GM10847 (cell line): Measurements from ENCODE around the gene GPR6.

ENCODE experiments used
- POLR2A ChIP-seq: IDR thresholded peaks from 2 replicates; pipeline ENCODE4 v1.6.1; 2011; ENCODE audit not compliant: insufficient read length; ENCODE audit errors: extremely low read depth

GPR6 gene

DNA sequence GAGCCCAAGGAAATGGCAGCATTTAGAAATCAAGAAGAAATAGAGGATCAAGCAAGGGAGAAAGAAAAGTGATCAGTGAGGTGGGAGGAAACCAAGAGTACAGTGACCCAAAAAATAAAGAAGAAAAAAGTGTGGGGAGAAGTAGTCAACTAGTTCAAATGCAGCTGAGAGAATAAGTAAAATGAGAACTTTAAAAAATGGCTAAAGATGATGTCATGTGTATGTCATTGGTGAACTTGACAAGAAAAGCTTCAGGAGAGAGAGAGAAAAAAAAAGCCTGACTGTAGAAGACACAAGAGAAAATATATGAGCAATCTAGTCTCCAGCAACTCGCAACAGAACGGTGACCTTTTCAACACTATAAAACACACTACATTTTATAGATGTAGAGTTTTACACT lies 6.3 kb downstream of the GPR6 start:
- TF ChIP-seq POLR2A: no peak

DNA sequence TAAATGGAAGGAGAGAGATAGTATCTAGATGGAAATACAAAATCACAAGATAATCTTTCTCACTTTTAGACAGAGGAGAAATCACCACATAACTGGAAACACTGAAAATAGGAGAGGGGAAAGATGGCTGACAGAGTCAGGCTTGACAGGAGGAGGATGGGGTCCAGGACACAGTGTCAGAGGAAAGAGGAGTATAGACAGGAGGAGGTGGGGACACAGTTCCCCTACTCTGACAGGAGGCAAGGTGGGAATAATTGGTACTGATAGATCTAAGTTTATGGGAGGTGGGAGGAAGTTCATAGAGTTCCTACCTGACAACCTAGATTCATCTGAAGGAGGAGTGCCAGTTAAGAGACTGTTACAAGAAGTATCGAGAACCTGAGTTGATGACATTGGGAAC lies 9.1 kb downstream of the GPR6 start:
- no peak for TF ChIP-seq POLR2A

DNA sequence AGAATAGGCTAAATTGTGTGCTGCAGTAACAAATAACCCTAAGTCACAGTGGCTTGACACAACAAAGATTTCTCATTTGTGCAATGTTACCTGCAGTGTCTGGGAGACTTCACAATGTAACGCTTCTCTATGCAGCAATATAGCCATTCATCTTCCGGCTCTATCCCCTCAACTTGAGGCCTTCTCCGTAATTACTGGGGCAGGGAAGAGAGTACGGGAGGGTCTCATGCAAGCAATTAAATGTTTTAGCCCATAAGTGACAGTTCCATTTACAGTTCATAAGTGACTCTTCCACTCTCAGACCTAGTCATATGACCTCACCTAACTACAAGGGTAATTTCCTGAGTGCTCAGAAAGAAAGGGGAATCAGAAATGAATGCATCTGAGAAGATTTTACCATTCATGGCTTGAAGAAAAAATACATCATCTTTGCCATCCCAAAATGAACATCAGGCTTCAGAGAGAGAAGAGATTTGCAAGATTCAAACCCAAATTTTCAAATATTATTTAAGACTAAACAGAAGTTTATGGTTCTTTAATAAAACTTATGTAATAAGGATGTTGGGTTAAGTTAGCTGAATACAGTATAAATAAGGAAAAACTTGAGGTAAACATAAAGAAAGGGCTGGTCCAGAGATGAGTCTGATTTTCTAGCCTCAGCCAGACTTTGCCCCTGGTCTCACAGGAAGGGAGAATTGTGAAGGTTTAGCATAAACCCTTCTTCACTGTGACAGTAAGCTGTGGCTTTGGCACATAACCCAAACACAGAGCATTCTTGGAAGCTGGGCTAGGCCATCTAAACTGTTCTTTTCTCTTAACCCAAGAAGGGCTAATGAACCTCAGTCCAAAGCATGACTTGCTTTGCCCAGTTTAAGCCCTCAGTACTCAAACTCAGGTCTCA lies 13.3 kb downstream of the GPR6 start:
- no peak for TF ChIP-seq POLR2A

DNA sequence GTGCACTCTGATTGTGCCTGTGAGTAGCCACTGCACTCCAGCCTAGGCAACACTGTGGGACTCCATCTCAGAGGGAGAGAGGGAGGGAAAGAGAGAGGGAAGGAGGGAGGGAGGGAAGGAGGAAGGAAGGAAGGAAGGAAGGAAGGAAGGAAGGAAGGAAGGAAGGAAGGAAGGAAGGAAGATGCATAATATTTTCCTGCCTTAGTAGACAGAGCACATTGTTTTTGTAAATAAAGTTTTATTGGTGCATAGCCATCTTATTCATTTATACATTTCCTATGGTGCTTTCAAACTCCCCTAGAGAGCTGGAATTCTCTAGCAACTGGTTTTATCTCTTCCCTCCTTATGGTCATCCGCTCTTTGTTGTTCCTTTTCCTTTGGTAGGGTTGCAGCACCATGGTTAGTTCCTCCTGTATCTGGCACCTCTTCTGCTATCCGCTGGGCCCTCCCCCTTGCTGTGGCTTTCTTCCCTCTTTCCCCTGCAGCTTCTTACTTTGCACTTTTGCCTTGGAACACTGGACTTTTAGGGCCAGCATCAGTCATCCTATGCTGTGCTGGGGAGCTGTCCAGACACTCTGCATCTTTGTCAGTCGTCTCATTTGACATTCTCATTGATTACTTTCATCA lies 20.2 kb downstream of the GPR6 start:
- TF ChIP-seq POLR2A: no peak

DNA sequence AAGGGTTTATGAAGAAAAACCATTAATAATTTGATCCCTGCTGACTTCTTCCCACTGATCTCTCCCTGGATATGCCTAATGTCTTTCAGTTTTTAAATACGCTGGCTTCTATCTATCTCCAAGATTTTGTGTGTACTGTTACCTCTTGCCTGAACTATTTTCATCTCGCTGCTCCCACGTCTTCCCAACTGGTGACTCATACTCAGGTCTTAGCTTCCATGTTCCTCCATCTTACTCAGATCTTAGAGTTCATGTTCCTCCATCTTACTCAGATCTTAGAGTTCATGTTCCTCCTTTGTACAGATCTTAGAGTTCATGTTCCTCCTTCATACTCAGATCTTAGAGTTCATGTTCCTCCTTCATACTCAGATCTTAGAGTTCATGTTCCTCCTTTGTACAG lies 21.6 kb downstream of the GPR6 start:
- no peak for TF ChIP-seq POLR2A

DNA sequence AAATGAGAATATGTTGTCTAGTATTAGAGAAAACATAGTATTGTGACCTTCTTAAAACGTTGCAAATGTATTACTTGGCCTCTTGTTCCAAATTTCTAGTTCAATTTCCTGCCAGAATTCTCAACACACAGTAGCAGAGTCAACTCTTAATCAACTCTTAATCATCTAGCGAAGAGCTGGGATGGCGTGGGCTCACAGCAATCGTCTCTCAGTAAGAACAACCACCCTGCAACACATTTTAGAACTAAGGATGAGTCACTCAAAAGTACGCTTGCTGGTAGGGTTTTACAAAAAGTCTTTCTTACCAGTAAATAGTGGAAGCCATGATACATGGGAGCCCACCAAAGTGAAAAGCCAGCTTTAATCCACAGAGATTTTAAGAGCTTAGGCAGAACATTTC lies 24.6 kb downstream of the GPR6 start:
- no peak for TF ChIP-seq POLR2A

DNA sequence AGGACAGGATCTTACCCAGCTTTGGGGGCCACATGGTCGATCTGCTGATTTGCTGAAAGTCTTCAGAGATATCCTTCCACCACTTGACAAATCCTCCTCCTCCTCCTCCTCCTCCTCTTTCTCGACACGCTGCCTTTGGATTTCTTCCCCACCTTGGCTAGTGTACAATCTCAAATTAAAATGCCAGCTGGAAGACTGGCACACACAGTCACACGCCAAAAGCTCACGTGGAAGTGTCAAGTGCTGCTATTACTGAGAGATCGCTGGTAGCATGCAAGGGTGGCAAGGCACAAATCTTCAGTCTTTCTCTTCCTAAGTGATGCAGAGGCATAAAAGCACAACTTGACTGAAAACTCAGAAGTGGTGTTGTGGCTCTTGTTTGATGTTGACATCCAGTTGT lies 35.3 kb downstream of the GPR6 start:
- no peak for TF ChIP-seq POLR2A

DNA sequence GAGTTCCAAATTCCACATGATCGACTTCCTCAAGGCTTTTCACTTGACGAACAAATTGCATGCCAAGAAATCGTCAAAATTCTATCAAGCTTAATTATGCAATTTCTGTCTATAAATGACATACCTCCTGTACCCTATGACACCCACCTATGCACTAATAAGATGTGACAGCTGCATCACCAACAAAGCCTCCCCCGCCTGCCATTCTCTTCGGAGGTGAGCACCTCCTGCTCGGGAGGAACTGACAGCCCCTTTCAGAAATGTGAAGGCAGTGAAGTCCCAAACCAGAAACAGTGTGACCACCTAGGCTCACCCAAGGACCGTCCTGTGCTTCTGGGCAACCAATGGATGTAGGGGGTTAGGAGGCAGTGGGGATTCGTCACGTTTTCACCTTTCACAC lies 37.1 kb downstream of the GPR6 start:
- TF ChIP-seq POLR2A: no peak

DNA sequence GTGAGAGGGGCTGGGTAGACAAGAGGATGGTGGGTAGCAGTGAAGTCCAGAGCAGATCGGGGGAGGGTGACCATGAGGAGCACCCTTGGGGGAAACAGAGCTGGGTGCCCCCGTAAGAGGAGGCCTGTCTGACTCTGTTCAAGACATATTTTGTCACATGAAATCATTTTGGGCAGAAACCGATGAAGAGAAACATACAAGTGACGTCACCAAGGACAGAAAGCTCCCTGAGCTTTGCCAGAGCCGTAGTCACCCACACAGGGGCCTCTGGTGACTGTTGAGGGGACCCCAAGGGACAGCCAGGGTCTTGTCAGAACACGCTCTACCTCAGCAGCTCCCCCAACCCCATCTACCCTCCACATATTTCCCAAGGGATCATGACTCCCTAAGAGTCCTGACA lies 39.2 kb downstream of the GPR6 start:
- no peak for TF ChIP-seq POLR2A

DNA sequence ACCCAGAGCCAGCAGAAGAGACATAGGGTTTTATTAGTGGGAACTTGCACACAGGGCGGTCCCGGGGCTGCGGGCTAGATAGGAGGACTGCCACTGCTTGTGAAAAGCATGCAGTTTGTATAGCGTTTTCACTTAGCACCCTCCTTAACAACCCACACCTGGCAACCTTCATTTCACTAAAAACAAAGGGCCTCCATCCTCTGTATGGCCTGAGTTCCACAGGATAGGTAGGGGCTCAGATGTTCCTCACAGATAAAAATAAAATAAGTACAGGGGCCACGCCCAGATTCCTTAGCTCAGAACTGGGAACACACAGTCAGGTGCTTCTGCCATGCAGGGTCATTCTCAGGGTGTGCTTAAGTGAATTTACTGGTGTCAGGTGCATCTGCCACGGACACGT lies 39.8 kb downstream of the GPR6 start:
- no peak for TF ChIP-seq POLR2A

DNA sequence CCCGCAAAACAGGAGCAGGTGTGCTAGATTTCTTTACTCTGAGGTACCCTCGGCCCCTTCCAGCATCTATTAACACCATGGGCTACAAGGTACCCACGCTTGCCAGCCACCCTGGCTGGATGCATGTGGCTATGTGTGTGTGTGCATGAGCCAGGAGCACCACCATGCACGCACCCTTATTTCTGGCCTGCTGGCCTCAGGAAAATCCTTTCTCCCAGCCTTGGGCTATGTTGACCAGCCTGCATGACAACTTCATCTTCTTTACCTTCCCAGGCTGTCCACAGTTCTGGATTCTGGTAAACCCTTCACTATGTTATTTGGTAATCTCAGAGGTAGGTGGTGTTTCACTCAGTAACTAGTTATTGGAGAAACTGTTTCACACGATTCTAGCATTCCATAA lies 40.4 kb downstream of the GPR6 start:
- TF ChIP-seq POLR2A: no peak

DNA sequence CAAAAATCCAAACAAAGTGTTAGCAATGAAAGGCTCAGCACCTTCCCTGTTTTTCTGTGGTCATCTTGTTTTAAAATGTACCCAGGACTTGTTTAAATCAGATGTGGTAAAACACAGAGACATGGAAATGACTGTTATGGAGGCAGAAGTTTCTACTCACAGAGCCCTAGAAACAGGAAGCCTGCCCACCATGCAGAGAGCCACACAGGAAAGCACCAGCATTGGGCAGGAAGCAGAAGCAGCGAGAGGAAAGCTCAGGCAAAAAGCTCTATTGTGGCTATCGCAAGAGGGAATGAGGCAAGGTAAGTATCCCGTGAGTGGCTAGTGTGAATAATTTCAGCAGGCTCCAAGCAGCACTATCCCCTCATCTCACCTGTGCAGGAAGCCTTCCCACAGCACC lies 42.8 kb downstream of the GPR6 start:
- no peak for TF ChIP-seq POLR2A

DNA sequence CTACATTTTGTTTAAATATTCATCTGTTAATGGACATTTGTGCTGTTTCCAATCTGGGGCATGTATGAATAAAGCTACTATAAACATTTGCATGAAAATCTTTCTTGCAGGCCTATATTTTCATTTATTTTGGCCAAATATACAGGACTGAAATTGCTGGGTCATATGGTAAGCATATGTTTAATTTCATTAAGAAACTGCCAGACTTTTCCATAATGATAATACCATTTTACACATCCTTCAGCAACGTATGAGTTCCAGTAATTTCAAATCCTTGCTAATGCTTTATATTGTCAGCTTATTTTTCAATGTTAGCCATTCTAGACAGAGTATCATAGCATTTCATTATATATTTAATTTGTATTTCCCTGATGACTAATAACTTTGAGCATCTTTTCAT lies 51.0 kb downstream of the GPR6 start:
- TF ChIP-seq POLR2A: no peak
